ENCODE data around the gene CALML3.

DNA sequence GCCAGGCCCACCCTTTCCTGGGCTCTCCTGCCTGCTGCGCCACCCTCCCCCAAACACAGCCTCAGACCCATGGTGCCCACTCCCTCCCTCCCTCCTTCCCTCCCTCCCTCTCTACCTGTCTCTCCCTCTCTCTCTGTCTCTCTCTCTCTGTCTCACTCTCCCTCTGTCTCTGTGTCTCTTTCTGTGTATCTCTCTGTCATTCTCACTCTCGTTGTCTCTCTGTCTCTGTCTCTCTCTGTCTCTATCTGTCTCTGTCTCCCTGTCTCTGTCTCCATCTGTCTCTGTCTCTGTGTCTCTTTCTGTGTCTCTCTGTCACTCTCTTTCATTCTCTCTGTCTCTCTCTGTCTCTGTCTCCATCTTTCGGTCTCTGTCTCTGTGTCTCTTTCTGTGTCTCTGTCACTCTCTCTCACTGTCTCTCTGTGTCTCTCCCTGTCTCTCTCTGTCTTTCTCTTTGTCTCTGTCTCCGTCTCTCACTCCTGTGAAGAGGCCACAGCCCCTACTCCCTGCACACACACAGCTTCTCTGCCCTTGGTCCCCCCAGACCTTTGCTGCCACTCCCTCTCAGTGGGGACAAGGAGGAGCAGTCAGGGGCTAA, 51.5 kb downstream of the CALML3 start:
- TF ChIP-seq, protein P1, sequence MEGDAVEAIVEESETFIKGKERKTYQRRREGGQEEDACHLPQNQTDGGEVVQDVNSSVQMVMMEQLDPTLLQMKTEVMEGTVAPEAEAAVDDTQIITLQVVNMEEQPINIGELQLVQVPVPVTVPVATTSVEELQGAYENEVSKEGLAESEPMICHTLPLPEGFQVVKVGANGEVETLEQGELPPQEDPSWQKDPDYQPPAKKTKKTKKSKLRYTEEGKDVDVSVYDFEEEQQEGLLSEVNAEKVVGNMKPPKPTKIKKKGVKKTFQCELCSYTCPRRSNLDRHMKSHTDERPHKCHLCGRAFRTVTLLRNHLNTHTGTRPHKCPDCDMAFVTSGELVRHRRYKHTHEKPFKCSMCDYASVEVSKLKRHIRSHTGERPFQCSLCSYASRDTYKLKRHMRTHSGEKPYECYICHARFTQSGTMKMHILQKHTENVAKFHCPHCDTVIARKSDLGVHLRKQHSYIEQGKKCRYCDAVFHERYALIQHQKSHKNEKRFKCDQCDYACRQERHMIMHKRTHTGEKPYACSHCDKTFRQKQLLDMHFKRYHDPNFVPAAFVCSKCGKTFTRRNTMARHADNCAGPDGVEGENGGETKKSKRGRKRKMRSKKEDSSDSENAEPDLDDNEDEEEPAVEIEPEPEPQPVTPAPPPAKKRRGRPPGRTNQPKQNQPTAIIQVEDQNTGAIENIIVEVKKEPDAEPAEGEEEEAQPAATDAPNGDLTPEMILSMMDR (conservative IDR thresholded peaks at IDR 0.05), result no peak
- no peak for TF ChIP-seq EZH2 (IDR thresholded peaks at IDR 0.05; ENCODE audit: low read depth)
